ENCODE results near the gene ST6GALNAC3.

Gene ST6GALNAC3

GRCh38 chr1:76371941-76372340 is 297.4 kb downstream of the ST6GALNAC3 start:
- DNase-seq: no peak

GRCh38 chr1:76374086-76374485 is 299.5 kb downstream of the ST6GALNAC3 start:
- peak; percentile 62 for DNase-seq

- DNase-seq: no peak
Measured at GRCh38 chr1:76377247-76377646, 302.7 kb downstream of the ST6GALNAC3 start.

GRCh38 chr1:76379506-76379905 is 305.0 kb downstream of the ST6GALNAC3 start:
- no peak for DNase-seq

- DNase-seq: no peak
Measured at GRCh38 chr1:76381450-76382097, 307.0 kb downstream of the ST6GALNAC3 start.

GRCh38 chr1:76388261-76388660 is 313.7 kb downstream of the ST6GALNAC3 start:
- DNase-seq: no peak

GRCh38 chr1:76390456-76390855 is 315.9 kb downstream of the ST6GALNAC3 start:
- DNase-seq: no peak

GRCh38 chr1:76395059-76395458 is 320.5 kb downstream of the ST6GALNAC3 start:
- DNase-seq: no peak

- no peak for DNase-seq
Measured at GRCh38 chr1:76402128-76402527, 327.6 kb downstream of the ST6GALNAC3 start.

- DNase-seq: no peak
Measured at GRCh38 chr1:76408303-76408702, 333.8 kb downstream of the ST6GALNAC3 start.

GRCh38 chr1:76410499-76410898 is 336.0 kb downstream of the ST6GALNAC3 start:
- no peak for DNase-seq

- no peak for DNase-seq
Measured at GRCh38 chr1:76418531-76418930, 344.0 kb downstream of the ST6GALNAC3 start.

- DNase-seq: no peak
Measured at GRCh38 chr1:76419603-76420002, 345.1 kb downstream of the ST6GALNAC3 start.

GRCh38 chr1:76425201-76426145 is 350.9 kb downstream of the ST6GALNAC3 start:
- no peak for DNase-seq

- no peak for DNase-seq
Measured at GRCh38 chr1:76426606-76427005, 352.1 kb downstream of the ST6GALNAC3 start.

- DNase-seq: no peak
Measured at GRCh38 chr1:76428028-76428427, 353.5 kb downstream of the ST6GALNAC3 start.

- no peak for DNase-seq
Measured at GRCh38 chr1:76430531-76430930, 356.0 kb downstream of the ST6GALNAC3 start.

- no peak for DNase-seq
Measured at GRCh38 chr1:76433526-76433925, 359.0 kb downstream of the ST6GALNAC3 start.

GRCh38 chr1:76443217-76443616 is 368.7 kb downstream of the ST6GALNAC3 start:
- DNase-seq: no peak

- DNase-seq: no peak
Measured at GRCh38 chr1:76444773-76445172, 370.2 kb downstream of the ST6GALNAC3 start.

- DNase-seq: no peak
Measured at GRCh38 chr1:76450229-76450628, 375.7 kb downstream of the ST6GALNAC3 start.

- DNase-seq: no peak
Measured at GRCh38 chr1:76463278-76463677, 388.7 kb downstream of the ST6GALNAC3 start.

GRCh38 chr1:76463849-76464248 is 389.3 kb downstream of the ST6GALNAC3 start:
- DNase-seq: no peak

GRCh38 chr1:76465030-76465429 is 390.5 kb downstream of the ST6GALNAC3 start:
- no peak for DNase-seq

Measured in NCI-H774 (cell line).